A549 (cell line): ENCODE data around the gene RSRC2. TPM values are rescaled to one million over a fixed set of nuclear protein-coding genes. Genes with fewer than 3 reads are reported as not detected.

ENCODE experiments used
- ATAC-seq, 2 experiments: fragments of 200-7000 bp in 1 of 2; fragments of >200 bp in 1 of 2; cut with Nextera tagmentation in 1 of 2; cut with Tn5 transposase in 1 of 2; 3 replicates each; pipeline versions ENCODE4 v1.8.0 to v1.9.1; 2018 to 2020; ENCODE audit warnings: mild to moderate bottlenecking in 1 of 2, moderate library complexity in 1 of 2
- CTCF ChIA-PET: fragments of 300-600 bp; sonication (Branson Sonifier 250); formaldehyde crosslinking; extraction: SDS; loops from one replicate; lab custom pipeline; 2021; ENCODE audit warnings: antibody characterized with exemption, inconsistent platforms; lab: Yijun Ruan, JAX
- POLR2A ChIA-PET: fragments of 350-600 bp; formaldehyde crosslinking; extraction: SDS; loops from one replicate; lab custom pipeline; 2021; ENCODE audit warnings: antibody characterized with exemption, inconsistent platforms; lab: Yijun Ruan, JAX
- DNase-seq, 2 experiments: peaks; one replicate each; pipeline versions ENCODE4 v3.0.0 to v3.0.0-alpha.2; 2011 to 2016; ENCODE audit warnings: low read depth in 1 of 2, low spot score in 1 of 2
- FAIRE-seq: peaks from 2 replicates; lab custom pipeline; 2011; peaks lifted over from hg19 to GRCh38; lab: Jason Lieb, UNC
- H3K27ac ChIP-seq, 2 experiments: fragments of >200 bp; sonication (Bioruptor Twin); formaldehyde crosslinking; 3 replicates each; pipeline ENCODE4 v1.5.1; 2016 to 2017
- H3K4me1 ChIP-seq: fragments of >200 bp; sonication (Bioruptor Twin); formaldehyde crosslinking; 3 replicates; pipeline ENCODE4 v1.6.1; 2016
- H3K4me2 ChIP-seq: fragments of >200 bp; sonication (Bioruptor Twin); formaldehyde crosslinking; 3 replicates; pipeline ENCODE4 v1.6.1; 2016
- H3K4me3 ChIP-seq: fragments of >200 bp; sonication (Bioruptor Twin); formaldehyde crosslinking; 3 replicates; pipeline ENCODE4 v1.5.1; 2016
- H3K9me3 ChIP-seq: fragments of >200 bp; sonication (Bioruptor Twin); formaldehyde crosslinking; 3 replicates; pipeline ENCODE4 v1.6.1; 2016
- CBX2 ChIP-seq: fragments of 200-600 bp; sonication (generic); IDR thresholded peaks from 2 replicates; pipeline ENCODE4 v1.6.1; 2016; ENCODE audit warnings: low read depth, mild to moderate bottlenecking, borderline replicate concordance
- CEBPB ChIP-seq, 2 experiments: fragments of >200 bp in 1 of 2; sonication (Bioruptor Twin) in 1 of 2; formaldehyde crosslinking in 1 of 2; IDR thresholded peaks; 2 replicates each; pipeline ENCODE4 v1.6.1; 2012 to 2016
- FOXS1 ChIP-seq: fragments of 250-450 bp; sonication (Bioruptor Pico); IDR thresholded peaks from 2 replicates; pipeline ENCODE4 v1.5.0; 2020; ENCODE audit warnings: mild to moderate bottlenecking, moderate library complexity
- JUN ChIP-seq, 2 experiments: fragments of >200 bp; sonication (Bioruptor Twin); formaldehyde crosslinking; IDR thresholded peaks; 2 replicates in 1 of 2; 3 replicates in 1 of 2; pipeline ENCODE4 v1.6.1; 2016 to 2017
- JUNB ChIP-seq: fragments of >200 bp; sonication (Bioruptor Twin); formaldehyde crosslinking; IDR thresholded peaks from 2 replicates; pipeline ENCODE4 v1.6.1; 2016
- MYC ChIP-seq: IDR thresholded peaks from 2 replicates; pipeline ENCODE4 v1.6.1; 2012; ENCODE audit warnings: mild to moderate bottlenecking, inconsistent platforms, low read length, improper control_type of control experiment, borderline replicate concordance
- NFE2L2 ChIP-seq: fragments of 150-350 bp; conservative IDR thresholded peaks from 2 replicates; pipeline ENCODE4 v1.6.1; 2014; ENCODE audit warnings: low read length
- POLR2A ChIP-seq: IDR thresholded peaks from 2 replicates; pipeline ENCODE4 v1.6.1; 2012; ENCODE audit warnings: mild to moderate bottlenecking, low read length
- SMC3 ChIP-seq: fragments of >200 bp; sonication (Bioruptor Twin); formaldehyde crosslinking; IDR thresholded peaks from 3 replicates; pipeline ENCODE4 v1.6.1; 2018; ENCODE audit warnings: inconsistent platforms
- TFCP2L1 ChIP-seq: fragments of 250-450 bp; sonication (Bioruptor Pico); IDR thresholded peaks from 2 replicates; pipeline ENCODE4 v1.5.0; 2021; ENCODE audit warnings: mild to moderate bottlenecking
- USF2 ChIP-seq: fragments of 450-650 bp; IDR thresholded peaks from 2 replicates; pipeline ENCODE4 v1.6.1; 2014; ENCODE audit warnings: antibody characterized with exemption
- WGBS: methylation state at CpG from one replicate; pipeline ENCODE4 v1.1.6; 2017; ENCODE audit errors: missing lambda C conversion rate; 5-methylcytosine and 5-hydroxymethylcytosine counted together
- polyA plus RNA-seq, 4 experiments: library from polyadenylated mRNA; depleted of rRNA in 3 of 4; stranded (reverse); fragments of >200 nt; fragmentation: RNase III in 1 of 4; extraction: RNeasy Plus Mini Kit Qiagen cat#74134 plus additional on column Dnase treatment in 1 of 4; gene quantifications; 2 replicates in 3 of 4; 3 replicates in 1 of 4; pipeline ENCODE4 v1.2.3, GENCODE V29; 2011 to 2017
- small RNA-seq, 6 experiments: library from RNA; depleted of rRNA; stranded (forward); fragments of <200 nt; gene quantifications; one replicate each; pipeline ENCODE3, GENCODE V24; 2012
- TF ChIP-seq, protein P1 (sequence below): IDR thresholded peaks from 2 replicates; pipeline ENCODE4 v1.6.1; 2012; ENCODE audit warnings: low read depth, borderline replicate concordance

Gene RSRC2
- polyA plus RNA-seq, 2 of the 4 experiments (the other 2 are of a cell fraction) = 72.8 to 83.3 TPM

DNA sequence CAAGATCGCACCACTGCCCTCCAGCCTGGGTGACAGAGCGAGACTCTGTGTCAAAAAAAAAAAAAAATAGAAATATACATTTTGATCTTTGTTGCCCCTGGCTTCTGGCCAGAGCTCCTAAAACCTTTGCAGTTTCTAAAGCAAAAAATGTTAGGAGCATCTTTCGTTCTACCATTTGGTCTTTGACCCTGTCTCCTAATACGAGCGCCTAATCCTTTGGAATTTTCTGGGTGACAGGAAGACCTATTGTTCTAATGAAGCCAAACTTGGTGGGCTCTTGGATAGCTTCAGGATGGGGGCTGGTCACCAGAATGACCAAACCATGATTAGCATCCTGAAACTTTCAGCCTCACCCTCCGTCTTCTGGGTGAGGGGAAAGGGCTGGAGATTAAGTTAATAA lies 72.0 kb downstream of the RSRC2 start (continued):
- TF ChIP-seq JUN (IDR thresholded peaks at IDR 0.05) = no peak
- no peak for TF ChIP-seq CEBPB (IDR thresholded peaks at IDR 0.05)

DNA sequence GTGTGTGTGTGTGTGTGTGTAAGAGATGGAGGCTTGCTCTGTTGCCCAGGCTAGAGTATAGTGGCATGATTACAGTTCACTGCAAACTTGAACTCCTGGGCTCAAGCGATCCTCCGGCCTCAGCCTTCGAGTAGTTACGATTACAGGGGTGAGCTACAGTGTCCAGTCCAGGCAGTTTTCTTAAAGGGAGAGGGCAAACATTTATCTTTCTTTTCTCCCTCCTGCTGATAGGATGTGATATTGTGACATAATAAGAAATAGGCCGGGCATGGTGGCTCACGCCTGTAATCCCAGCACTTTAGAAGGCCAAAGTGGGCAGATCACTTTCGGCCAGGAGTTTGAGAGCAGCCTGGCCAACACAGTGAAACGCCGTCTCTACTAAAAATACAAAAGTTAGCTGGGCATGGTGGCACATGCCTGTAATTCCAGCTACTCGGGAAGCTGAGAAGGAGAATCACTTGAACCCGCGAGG lies 72.5 kb downstream of the RSRC2 start:
- CTCF ChIA-PET = interaction anchor here (1.3 kb wide), 1 partner anchor 17 kb away, joined by 8 read pairs; no protein-coding TSS in a partner anchor

More for the DNA sequence above, 72.5 kb downstream of the RSRC2 start:
- POLR2A ChIA-PET = no interaction called here
- FAIRE-seq = no peak
- TF ChIP-seq, protein P1, sequence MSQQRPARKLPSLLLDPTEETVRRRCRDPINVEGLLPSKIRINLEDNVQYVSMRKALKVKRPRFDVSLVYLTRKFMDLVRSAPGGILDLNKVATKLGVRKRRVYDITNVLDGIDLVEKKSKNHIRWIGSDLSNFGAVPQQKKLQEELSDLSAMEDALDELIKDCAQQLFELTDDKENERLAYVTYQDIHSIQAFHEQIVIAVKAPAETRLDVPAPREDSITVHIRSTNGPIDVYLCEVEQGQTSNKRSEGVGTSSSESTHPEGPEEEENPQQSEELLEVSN = no peak
- TF ChIP-seq MYC = no peak
- no peak for TF ChIP-seq FOXS1 (CRISPR knock-in tag)
- no peak for TF ChIP-seq TFCP2L1 (CRISPR knock-in tag)
- no peak for TF ChIP-seq USF2
- TF ChIP-seq SMC3 = no peak
- TF ChIP-seq CBX2 = no peak
- TF ChIP-seq NFE2L2 = no peak
- no peak for TF ChIP-seq POLR2A
- TF ChIP-seq JUNB = no peak
- Histone ChIP-seq H3K27ac (peak overlapping the region; percentile 10 to 58; a peak in 3 of 6 replicates), H3K9me3 (no peaks in the 10 kb centered on the region), H3K4me3 (no peak overlapping the region), H3K4me1 (peaks cover 24% of the 10 kb centered on the region; the same call in 2 of the 3 replicates), H3K4me2 (no peak overlapping the region)
- peak; percentile 12 to 30; a peak in 2 of 6 replicates for ATAC-seq
- WGBS = 85% methylated on average over 12 of the region's 12 CpGs
- no peak for DNase-seq

Small RNA genes within 50 kb of the gene (small RNA-seq; reads per million reads assigned to genes)
- gene AC026333.1 = 0 reads per million in 6 experiments
- 0 reads per million in 6 experiments for gene RF00411

Other genes starting within 250 kb of the RSRC2 start
- gene CLIP1, start 104.3 kb downstream of the RSRC2 start, polyA plus RNA-seq (2011; rRNA removed) = 133 and 149 TPM in 2 replicates
- gene CLIP1, start 104.3 kb downstream of the RSRC2 start, polyA plus RNA-seq (2017; fragmentation: RNase III; extraction: RNeasy Plus Mini Kit Qiagen cat#74134 plus additional on column Dnase treatment) = 43.0 to 49.7 TPM (median 44.4 TPM) in 3 replicates
- 35.6 and 40.1 TPM in 2 replicates for gene ZCCHC8, start 26.0 kb downstream of the RSRC2 start, polyA plus RNA-seq (2011; rRNA removed)
- 20.9 to 23.2 TPM (median 21.1 TPM) in 3 replicates for gene ZCCHC8, start 26.0 kb downstream of the RSRC2 start, polyA plus RNA-seq (2017; fragmentation: RNase III; extraction: RNeasy Plus Mini Kit Qiagen cat#74134 plus additional on column Dnase treatment)
- 61.1 and 68.7 TPM in 2 replicates for gene KNTC1, start 313 bp upstream of the RSRC2 start, polyA plus RNA-seq (2011; rRNA removed)
- 30.6 to 34.3 TPM (median 33.8 TPM) in 3 replicates for gene KNTC1, start 313 bp upstream of the RSRC2 start, polyA plus RNA-seq (2017; fragmentation: RNase III; extraction: RNeasy Plus Mini Kit Qiagen cat#74134 plus additional on column Dnase treatment)
- gene HCAR2, start 176.4 kb upstream of the RSRC2 start, polyA plus RNA-seq (2011; rRNA removed) = 0.07 and 0.09 TPM in 2 replicates
- 0.07 TPM in 1 of 3 replicates, not detected in the others for gene HCAR2, start 176.4 kb upstream of the RSRC2 start, polyA plus RNA-seq (2017; fragmentation: RNase III; extraction: RNeasy Plus Mini Kit Qiagen cat#74134 plus additional on column Dnase treatment)
- 0.07 TPM in 1 of 2 replicates, not detected in the other for gene HCAR3, start 189.9 kb upstream of the RSRC2 start, polyA plus RNA-seq (2011; rRNA removed)
- 0.04 TPM in 1 of 3 replicates, not detected in the others for gene HCAR3, start 189.9 kb upstream of the RSRC2 start, polyA plus RNA-seq (2017; fragmentation: RNase III; extraction: RNeasy Plus Mini Kit Qiagen cat#74134 plus additional on column Dnase treatment)
- 0.05 and 0.07 TPM in 2 replicates for gene HCAR1, start 203.9 kb upstream of the RSRC2 start, polyA plus RNA-seq (2011; rRNA removed)
- 0.01 to 0.07 TPM (median 0.03 TPM) in 3 replicates for gene HCAR1, start 203.9 kb upstream of the RSRC2 start, polyA plus RNA-seq (2017; fragmentation: RNase III; extraction: RNeasy Plus Mini Kit Qiagen cat#74134 plus additional on column Dnase treatment)
- 65.7 and 98.2 TPM in 2 replicates for gene DENR, start 225.9 kb upstream of the RSRC2 start, polyA plus RNA-seq (2011; rRNA removed)
- gene DENR, start 225.9 kb upstream of the RSRC2 start, polyA plus RNA-seq (2017; fragmentation: RNase III; extraction: RNeasy Plus Mini Kit Qiagen cat#74134 plus additional on column Dnase treatment) = 72.6 to 77.4 TPM (median 76.0 TPM) in 3 replicates
- gene CCDC62, start 247.6 kb upstream of the RSRC2 start, polyA plus RNA-seq (2011; rRNA removed) = 0.12 and 0.18 TPM in 2 replicates
- gene CCDC62, start 247.6 kb upstream of the RSRC2 start, polyA plus RNA-seq (2017; fragmentation: RNase III; extraction: RNeasy Plus Mini Kit Qiagen cat#74134 plus additional on column Dnase treatment) = 0.08 to 0.19 TPM (median 0.17 TPM) in 3 replicates